ENCODE data around the gene PELI1. TPM values are rescaled to one million over a fixed set of nuclear protein-coding genes. Genes with fewer than 3 reads are reported as not detected.
A peak's percentile ranks its signal among the peaks of the same experiment; 100 is the strongest.

The PELI1 gene
- total RNA-seq, 1 experiment from 2014 or later = 61.0 TPM

GRCh38 chr2:64049633-64050220 is 94.5 kb downstream of the PELI1 start:
- no peak overlapping the region for H2AK5ac ChIP-seq (ENCODE audit: insufficient read length, low read length)
- H3K9me3 ChIP-seq (ENCODE audit: control insufficient read depth, low read depth, low read length) = no peaks in the 10 kb centered on the region
- peak; percentile 67 for DNase-seq
- H3K4me1 Mint-ChIP-seq = peaks cover 35 to 36% of the 10 kb centered on the region in 2 experiments
- no CpG with 5 or more reads among the region's 3 CpGs for WGBS (ENCODE audit: extremely low coverage, insufficient read length, low lambda C conversion rate)
- H3K23ac ChIP-seq (ENCODE audit: insufficient read length, low read depth, low read length) = no peak overlapping the region
- no peak overlapping the region for H3K27ac ChIP-seq (ENCODE audit: insufficient read length, low read depth, low read length)
- H3K9ac ChIP-seq (ENCODE audit: extremely low read depth, insufficient read length, low read length) = no peak overlapping the region
- H3K79me1 ChIP-seq (ENCODE audit: insufficient read depth, low read depth, low read length, poor library complexity, severe bottlenecking) = no peaks in the 10 kb centered on the region
- H3K27me3 ChIP-seq (ENCODE audit: insufficient read depth, low read length) = no peaks in the 10 kb centered on the region
- H3K27me3 Mint-ChIP-seq (ENCODE audit: low read depth) = no peaks in the 10 kb centered on the region
- no peak overlapping the region for H2BK12ac ChIP-seq (ENCODE audit: insufficient read length, low read depth, low read length)
- no peaks in the 10 kb centered on the region for H3K79me2 ChIP-seq (ENCODE audit: insufficient read depth, low read length)
- H3K4me2 ChIP-seq (ENCODE audit: insufficient read depth, insufficient read length, low read length) = no peak overlapping the region
- no peak overlapping the region for H3K56ac ChIP-seq (ENCODE audit: insufficient read length, low read depth, low read length)
- TF ChIP-seq CTCF (conservative IDR thresholded peaks at IDR 0.05) = peak; percentile 91
- H3K4ac ChIP-seq (ENCODE audit: low read depth, low read length) = no peak overlapping the region
- H2BK15ac ChIP-seq (ENCODE audit: low read depth, low read length) = no peak overlapping the region
- no peak overlapping the region for H4K5ac ChIP-seq (ENCODE audit: insufficient read length, low read depth, low read length)
- H3K23me2 ChIP-seq (ENCODE audit: insufficient read length, low read depth, low read length, poor library complexity, severe bottlenecking) = no peaks in the 10 kb centered on the region
- no peak overlapping the region for H2BK120ac ChIP-seq (ENCODE audit: low read depth, low read length, poor library complexity, severe bottlenecking)
- H3K4me3 Mint-ChIP-seq = no peak overlapping the region
- no peaks in the 10 kb centered on the region; the same call in 1 of the 2 replicates for H3K4me1 ChIP-seq (ENCODE audit: insufficient read depth, low read length)
- H3K27ac Mint-ChIP-seq = peak overlapping the region in 2 of 3 experiments; percentile 13 to 38; a peak in 2 of 7 replicates
- H3K18ac ChIP-seq (ENCODE audit: insufficient read length, low read depth, low read length) = no peak overlapping the region
- H3K36me3 Mint-ChIP-seq (ENCODE audit: insufficient read depth in 1 of 3, low read depth in 3 of 3) = no peaks in the 10 kb centered on the region; a peak in 1 of 7 replicates
- H4K91ac ChIP-seq (ENCODE audit: insufficient read length, low read depth, low read length) = no peak overlapping the region
- H3T11ph ChIP-seq (ENCODE audit: low read length) = no peak overlapping the region
- H4K8ac ChIP-seq (replicated peaks; ENCODE audit: insufficient read length, low read depth, low read length) = no peak overlapping the region
- no peak overlapping the region for H2AFZ ChIP-seq (ENCODE audit: low read length)
- no peak overlapping the region for H3K14ac ChIP-seq (ENCODE audit: insufficient read depth, low read length)
- H2BK20ac ChIP-seq (ENCODE audit: low read depth, low read length, poor library complexity, severe bottlenecking) = no peak overlapping the region
- H3K9me3 Mint-ChIP-seq = no peaks in the 10 kb centered on the region
- no peak overlapping the region for H2BK5ac ChIP-seq (ENCODE audit: insufficient read length, low read length)
- no peaks in the 10 kb centered on the region for H4K20me1 ChIP-seq (ENCODE audit: control insufficient read depth, insufficient read depth, insufficient read length)

Data from H9 (cell line).